Right lobe of liver (tissue), 6 donors: ENCODE measurements around the gene PFKP. TPM values are rescaled to one million over a fixed set of nuclear protein-coding genes. Genes with fewer than 3 reads are reported as not detected.

Experiments
- ATAC-seq, 4 donors: fragments of 200-7000 bp; cut with Tn5 transposase; one replicate each; pipeline ENCODE4 v1.9.1; 2020; ENCODE audit warnings: mild to moderate bottlenecking in 4 of 4, moderate library complexity in 4 of 4
- DNase-seq, 3 donors: peaks; one replicate each; pipeline ENCODE4 v3.0.0-alpha.2; 2020
- H3K27ac ChIP-seq, 3 donors: fragments of 200-600 bp; one replicate each; pipeline ENCODE4 v1.8.0; 2022
- H3K27me3 ChIP-seq, 2 donors: fragments of 200-600 bp; one replicate each; pipeline ENCODE4 v1.8.0; 2022
- H3K36me3 ChIP-seq, 4 donors: fragments of 200-600 bp; sonication (generic) in 1 of 4; one replicate each; pipeline versions ENCODE4 v1.5.1 to v1.8.0; 2017 to 2022; ENCODE audit warnings: control low read depth in 1 of 4
- H3K4me1 ChIP-seq, 4 donors: fragments of 200-600 bp; sonication (generic) in 1 of 4; one replicate each; pipeline versions ENCODE4 v1.5.1 to v1.8.0; 2017 to 2022; ENCODE audit warnings: control low read depth in 1 of 4
- H3K4me3 ChIP-seq, 3 donors: fragments of 200-600 bp; one replicate each; pipeline ENCODE4 v1.8.0; 2022
- H3K9me3 ChIP-seq, 4 donors: fragments of 200-600 bp; sonication (generic) in 1 of 4; one replicate each; pipeline versions ENCODE4 v1.5.1 to v1.8.0; 2017 to 2022; ENCODE audit warnings: control low read depth in 1 of 4
- CTCF ChIP-seq, 4 donors: fragments of 200-600 bp in 3 of 4; fragments of 450-650 bp in 1 of 4; IDR thresholded peaks; one replicate each; pipeline versions ENCODE4 v1.5.1 to v1.8.0; 2016 to 2022; ENCODE audit warnings: antibody characterized with exemption in 4 of 4, mild to moderate bottlenecking in 2 of 4
- POLR2A ChIP-seq: fragments of 450-650 bp; IDR thresholded peaks from one replicate; pipeline ENCODE4 v1.6.1; 2017; ENCODE audit warnings: antibody characterized with exemption, mild to moderate bottlenecking
- WGBS: methylation state at CpG from one replicate; pipeline ENCODE4 v1.1.6; 2018; ENCODE audit warnings: low coverage, low lambda C conversion rate; ENCODE audit not compliant: insufficient coverage; ENCODE audit errors: missing lambda C conversion rate; 5-methylcytosine and 5-hydroxymethylcytosine counted together
- intact Hi-C, 2 donors: fragments of 100-400 bp; cut with DNase I; formaldehyde crosslinking; loops; one replicate each; pipeline versions ENCODE4 v1.11.2 to v1.14.1; 2022
- total RNA-seq, 6 experiments: library from RNA; depleted of rRNA in 2 of 6; stranded (reverse); fragments of >200 nt in 2 of 6; fragmentation: NEBNext Ultra II Directional in 3 of 6; extraction: Animal tissue kit (Norgen Biotek cat#: 25700) in 3 of 6; gene quantifications; one replicate each; pipeline versions ENCODE4 v1.1.0 to v1.2.4, GENCODE V29; 2016 to 2023
- donor health status: DM: no; HTN: yes; CAD: no.
- donor health status: DM: no; HTN: no; CAD: no.
- donor health status: DM: no; HTN: no; CAD: no.
- donor health status: DM: no; HTN: yes; CAD: no.
- donor health status: DM: no; HTN: yes; CAD: no.

Gene PFKP
- total RNA-seq, 6 experiments from 2014 or later: 0.66 to 24.1 (median 9.2) TPM

- Histone ChIP-seq H3K27ac (peak overlapping the region in 1 of 3 donors; percentile 2), H3K4me1 (no peaks in the 10 kb centered on the region), H3K4me3 (no peak overlapping the region), H3K9me3 (no peaks in the 10 kb centered on the region), H3K27me3 (no peaks in the 10 kb centered on the region), H3K36me3 (no peaks in the 10 kb centered on the region)
- 40% methylated on average over 5 of the region's 5 CpGs for WGBS
- intact Hi-C loops: no loop called here
- TF ChIP-seq POLR2A (no peak), CTCF (IDR thresholded peaks at IDR 0.05) (no peak)
- DNase-seq (no peak), ATAC-seq (no peak)
Observed at GRCh38 chr10:3094609-3095036, 27.3 kb downstream of the PFKP start.

GRCh38 chr10:3095373-3096139 lies 28.2 kb downstream of the PFKP start:
- TF ChIP-seq CTCF (IDR thresholded peaks at IDR 0.05) (no peak), POLR2A (no peak)
- intact Hi-C loops: no loop called here
- Histone ChIP-seq H3K4me1 (no peaks in the 10 kb centered on the region), H3K36me3 (no peaks in the 10 kb centered on the region), H3K4me3 (no peak overlapping the region), H3K27me3 (no peaks in the 10 kb centered on the region), H3K9me3 (no peaks in the 10 kb centered on the region), H3K27ac (peak overlapping the region in 1 of 3 donors; percentile 30)
- WGBS: 25% methylated on average over 17 of the region's 17 CpGs
- peak; percentile 58 to 78 (median 66) for ATAC-seq
- no peak for DNase-seq

- Histone ChIP-seq H3K36me3 (no peaks in the 10 kb centered on the region), H3K4me1 (no peaks in the 10 kb centered on the region), H3K9me3 (no peaks in the 10 kb centered on the region), H3K27ac (peak overlapping the region in 1 of 3 donors; percentile 30), H3K4me3 (no peak overlapping the region), H3K27me3 (no peaks in the 10 kb centered on the region)
- DNase-seq (no peak), ATAC-seq (no peak)
- TF ChIP-seq CTCF (IDR thresholded peaks at IDR 0.05) (no peak), POLR2A (no peak)
- WGBS: 65% methylated on average over 7 of the region's 16 CpGs
- intact Hi-C loops: no loop called here
Observed at GRCh38 chr10:3096149-3096548, 28.8 kb downstream of the PFKP start.

GRCh38 chr10:3097160-3097559 lies 29.8 kb downstream of the PFKP start:
- no peaks in the 10 kb centered on the region for H3K9me3 ChIP-seq
- no peak overlapping the region for H3K27ac ChIP-seq
- intact Hi-C loops: no loop called here
- H3K4me3 ChIP-seq: no peak overlapping the region
- TF ChIP-seq POLR2A (no peak), CTCF (IDR thresholded peaks at IDR 0.05) (no peak)
- 75% methylated on average over 8 of the region's 9 CpGs for WGBS
- no peaks in the 10 kb centered on the region for H3K36me3 ChIP-seq
- H3K4me1 ChIP-seq: no peaks in the 10 kb centered on the region
- DNase-seq (no peak), ATAC-seq (no peak)
- no peaks in the 10 kb centered on the region for H3K27me3 ChIP-seq
